Vagina (tissue), 2 donors: Measurements from ENCODE around the gene FAAP24. TPM values are rescaled to one million over a fixed set of nuclear protein-coding genes. Genes with fewer than 3 reads are reported as not detected.
"Not testable (repeated sequence)": the region's sequence is repeated elsewhere in the genome, so short reads cannot be mapped to it uniquely, and the experiment has no call there.

ENCODE experiments used
- DNase-seq, 2 donors: peaks; one replicate each; pipeline ENCODE4 v3.0.0-alpha.2; 2017; ENCODE audit errors: extremely low spot score in 2 of 2
- H3K27ac ChIP-seq: fragments of 200-600 bp; sonication (generic); one replicate; pipeline ENCODE4 v1.5.1; 2019
- H3K27me3 ChIP-seq: fragments of 200-600 bp; sonication (generic); one replicate; pipeline ENCODE4 v1.5.1; 2019
- H3K36me3 ChIP-seq, 2 donors: fragments of 200-600 bp; sonication (generic); one replicate each; pipeline ENCODE4 v1.5.1; 2017 to 2019
- H3K4me1 ChIP-seq: fragments of 200-600 bp; sonication (generic); one replicate; pipeline ENCODE4 v1.5.1; 2019
- H3K4me3 ChIP-seq, 2 donors: fragments of 200-600 bp; sonication (generic); 1 replicate in 1 of 2; 2 replicates in 1 of 2; pipeline ENCODE4 v1.5.1; 2016 to 2019
- H3K9me3 ChIP-seq: fragments of 200-600 bp; sonication (generic); one replicate; pipeline ENCODE4 v1.5.1; 2019
- CTCF ChIP-seq, 3 experiments: fragments of 450-650 bp in 2 of 3; fragments of 200-600 bp in 1 of 3; sonication (generic) in 1 of 3; IDR thresholded peaks; one replicate each; pipeline ENCODE4 v1.5.1; 2017 to 2019; ENCODE audit warnings: antibody characterized with exemption in 3 of 3, mild to moderate bottlenecking in 2 of 3, moderate library complexity in 2 of 3
- POLR2A ChIP-seq, 2 donors: fragments of 450-650 bp; IDR thresholded peaks; one replicate each; pipeline ENCODE4 v1.6.1; 2017; ENCODE audit warnings: antibody characterized with exemption in 2 of 2, mild to moderate bottlenecking in 2 of 2, moderate library complexity in 2 of 2
- POLR2AphosphoS5 ChIP-seq, 2 donors: sonication (generic); formaldehyde crosslinking; IDR thresholded peaks; one replicate each; pipeline ENCODE4 v1.9.0; 2017; ENCODE audit warnings: antibody characterized with exemption in 2 of 2, mild to moderate bottlenecking in 2 of 2, low read depth in 1 of 2; ENCODE audit not compliant: insufficient read depth in 1 of 2
- intact Hi-C: fragments of 100-400 bp; cut with DNase I; formaldehyde crosslinking; loops from one replicate; pipeline ENCODE4 v1.15.1; 2023
- total RNA-seq: library from RNA; depleted of rRNA; stranded (reverse); fragments of >200 nt; gene quantifications from one replicate; pipeline ENCODE4 v1.2.3, GENCODE V29; 2016

The FAAP24 gene
- total RNA-seq, 1 donor from 2014 or later: 0.98 TPM

- Histone ChIP-seq H3K27ac (no peak overlapping the region), H3K36me3 (no peaks in the 10 kb centered on the region), H3K4me3 (no peak overlapping the region), H3K9me3 (no peaks in the 10 kb centered on the region), H3K27me3 (no peaks in the 10 kb centered on the region), H3K4me1 (no peaks in the 10 kb centered on the region)
- intact Hi-C loops: no loop called here
- no peak for DNase-seq
- TF ChIP-seq CTCF (IDR thresholded peaks at IDR 0.05) (no peak), POLR2A (IDR thresholded peaks at IDR 0.05) (no peak)
Measured at GRCh38 chr19:33022472-33023116, 50.6 kb downstream of the FAAP24 start.

- TF ChIP-seq POLR2AphosphoS5 (IDR thresholded peaks at IDR 0.05; ENCODE audit: insufficient read depth in 1 of 2, low read depth in 1 of 2): no peak
- intact Hi-C loops: no loop called here
- no peaks in the 10 kb centered on the region for H3K9me3 ChIP-seq
- no peaks in the 10 kb centered on the region for H3K4me1 ChIP-seq
- no peak for DNase-seq
- H3K27me3 ChIP-seq: no peaks in the 10 kb centered on the region
- H3K4me3 ChIP-seq: no peak overlapping the region
- no peaks in the 10 kb centered on the region for H3K36me3 ChIP-seq
- H3K27ac ChIP-seq: no peak overlapping the region
Measured at GRCh38 chr19:33024398-33024797, 52.4 kb downstream of the FAAP24 start.

GRCh38 chr19:33025468-33026238, 53.6 kb downstream of the FAAP24 start:
- H3K4me3 ChIP-seq, intact Hi-C loops, H3K9me3 ChIP-seq, DNase-seq, H3K4me1 ChIP-seq, H3K27me3 ChIP-seq, H3K36me3 ChIP-seq, H3K27ac ChIP-seq: not testable (repeated sequence)

- H3K9me3 ChIP-seq, H3K4me1 ChIP-seq, DNase-seq, H3K4me3 ChIP-seq, H3K27me3 ChIP-seq, intact Hi-C loops, H3K27ac ChIP-seq, H3K36me3 ChIP-seq: not testable (repeated sequence)
Measured at GRCh38 chr19:33026602-33027001, 54.6 kb downstream of the FAAP24 start.

Other genes starting within 250 kb of the FAAP24 start
- not detected for gene SLC7A9, start 102.5 kb upstream of the FAAP24 start, total RNA-seq
- gene CEP89, start 284 bp upstream of the FAAP24 start, total RNA-seq: 12.0 TPM
- gene RHPN2, start 92.6 kb downstream of the FAAP24 start, total RNA-seq: 3.4 TPM
- gene GPATCH1, start 108.9 kb downstream of the FAAP24 start, total RNA-seq: 9.6 TPM
- not detected for gene WDR88, start 159.9 kb downstream of the FAAP24 start, total RNA-seq
- 20.6 TPM for gene LRP3, start 222.1 kb downstream of the FAAP24 start, total RNA-seq